Measurements from ENCODE around the gene NME4.

The NME4 gene

DNA sequence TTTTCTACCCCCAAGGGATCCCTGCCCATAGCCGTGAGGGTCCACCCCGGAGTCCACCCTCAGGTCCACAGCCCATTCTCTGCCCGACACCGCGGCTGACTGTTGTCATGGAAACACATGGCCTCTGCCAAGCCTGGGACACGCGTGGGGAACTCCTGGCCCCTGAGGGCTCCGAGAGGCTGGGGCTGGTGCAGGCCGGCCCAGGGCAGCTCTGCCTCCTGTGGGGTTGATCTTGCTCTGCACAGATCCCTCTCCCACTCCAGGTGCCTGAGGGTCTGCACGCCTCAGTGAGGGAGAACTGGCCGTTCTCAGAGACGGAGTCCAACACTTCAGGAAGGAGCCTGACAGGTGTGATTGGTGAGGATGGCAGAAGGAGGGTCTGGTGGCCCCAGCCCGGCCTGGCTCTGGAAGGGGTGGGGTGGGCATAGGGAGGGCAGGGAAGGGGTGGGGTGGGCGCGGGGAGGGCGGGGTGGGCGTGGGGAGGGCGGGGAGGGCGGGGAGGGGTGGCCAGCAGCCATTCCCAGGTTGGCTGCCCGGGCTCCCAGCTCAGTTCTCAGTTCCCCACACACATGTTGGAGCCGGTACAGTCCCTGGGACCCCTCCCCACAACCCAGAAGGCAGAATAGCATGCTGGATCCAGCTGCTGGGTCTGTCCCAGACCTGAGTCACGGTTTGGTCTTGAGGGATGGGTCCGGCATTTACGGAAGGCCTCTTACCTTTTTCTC is 33.1 kb upstream of the NME4 start:
- DNase-seq (ENCODE audit: low spot score), result no peak

DNA sequence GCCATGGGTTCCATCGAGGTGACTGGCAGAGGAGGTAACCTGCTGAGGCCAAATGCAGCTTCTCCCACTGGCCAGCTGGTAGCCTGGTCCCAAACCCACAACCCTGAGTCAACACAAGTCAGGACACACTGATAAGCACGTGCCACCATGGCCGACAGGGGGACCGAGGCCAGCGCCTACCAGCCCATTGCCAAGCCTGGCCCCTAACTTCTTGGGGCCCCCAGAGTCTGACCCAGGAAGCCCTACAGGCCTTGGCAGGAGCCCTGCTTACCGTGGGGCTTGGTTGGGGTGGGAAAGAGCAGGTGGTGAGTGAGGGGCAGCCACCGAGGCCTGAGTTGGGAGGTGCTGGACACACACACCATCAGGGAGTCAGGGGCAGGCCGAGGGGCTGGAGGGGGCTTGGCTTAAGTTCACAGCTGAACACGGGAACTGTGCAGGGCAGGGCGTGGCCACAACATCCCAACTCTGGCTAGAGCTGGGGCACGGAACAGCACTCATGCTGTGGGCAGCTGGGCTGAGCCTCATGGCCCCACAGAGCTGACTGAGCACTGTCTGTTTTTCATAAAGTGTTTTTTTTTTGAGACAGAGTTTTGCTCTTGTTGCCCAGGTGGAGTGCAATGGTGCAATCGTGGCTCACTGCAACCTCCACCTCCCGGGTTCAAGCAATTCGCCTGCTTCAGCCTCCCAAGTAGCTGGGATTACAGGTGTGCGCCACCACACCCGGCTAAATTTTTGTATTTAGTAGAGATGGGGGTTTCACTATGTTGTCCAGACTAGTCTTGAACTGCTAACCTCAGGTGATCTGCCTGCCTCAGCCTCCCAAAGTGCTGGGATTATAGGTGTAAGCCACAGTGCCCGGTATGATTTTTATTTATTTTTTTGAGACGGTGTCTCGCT is 32.2 kb upstream of the NME4 start:
- DNase-seq (ENCODE audit: low spot score), result no peak

GRCh38 chr16:366476-366875 is 30.5 kb upstream of the NME4 start:
- DNase-seq (ENCODE audit: low spot score), result no peak

DNA sequence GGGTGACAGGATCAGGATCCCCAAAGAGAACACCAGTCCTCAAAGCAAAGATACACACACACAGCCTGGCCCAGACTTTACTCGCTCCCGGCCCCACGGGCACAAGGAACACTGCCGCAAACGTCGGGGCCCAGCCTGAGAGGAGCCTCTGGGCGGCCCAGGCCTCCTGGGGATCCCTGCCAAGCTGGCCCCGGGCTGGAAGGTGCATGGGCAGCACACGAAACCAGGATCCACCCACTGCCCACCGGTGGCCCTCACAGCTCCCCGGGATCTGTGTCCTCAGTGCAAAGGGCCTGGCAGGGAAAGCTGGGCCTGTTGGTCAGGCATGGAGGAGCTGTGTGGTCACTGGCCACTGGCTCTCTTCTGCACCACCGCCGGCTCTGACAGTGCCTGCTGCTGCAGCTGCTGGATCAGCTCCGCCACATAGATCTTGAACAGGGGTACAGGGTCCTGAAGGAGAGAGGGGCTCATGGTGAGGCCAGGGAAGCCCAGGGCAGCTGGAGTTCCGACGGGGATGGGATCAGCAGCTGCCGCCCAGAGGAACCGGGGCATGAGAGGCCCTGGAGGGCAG is 29.6 kb upstream of the NME4 start:
- DNase-seq (ENCODE audit: low spot score), result no peak

GRCh38 chr16:368388-369158 is 28.4 kb upstream of the NME4 start:
- no peak for DNase-seq (ENCODE audit: low spot score)

GRCh38 chr16:369275-369865 is 27.6 kb upstream of the NME4 start:
- no peak for DNase-seq (ENCODE audit: low spot score)

GRCh38 chr16:369866-370436 is 27.0 kb upstream of the NME4 start:
- no peak for DNase-seq (ENCODE audit: low spot score)

DNA sequence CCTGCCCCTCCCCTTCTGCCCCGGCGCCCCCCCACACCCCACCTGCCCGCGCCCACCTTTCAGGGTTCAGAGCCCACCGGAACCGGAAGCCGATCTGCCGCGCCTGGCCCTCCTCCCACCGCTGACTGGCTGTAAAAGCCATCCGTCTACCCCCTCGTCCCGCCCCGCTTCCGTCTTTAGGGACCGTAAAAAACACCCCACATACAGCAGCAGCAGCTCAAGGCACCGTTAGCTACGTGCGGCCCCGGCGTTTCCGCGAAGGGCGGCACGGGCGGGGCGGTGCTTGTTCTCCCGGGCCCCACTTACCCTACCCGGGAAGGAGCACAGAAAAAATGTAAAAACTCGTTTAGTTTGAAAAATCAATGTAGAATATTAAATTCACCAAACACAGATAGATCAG is 26.6 kb upstream of the NME4 start, which contains the start of gene MRPL28:
Gene MRPL28 (minus strand): TSS at position 96 of the 400 bp plus-strand sequence. CDS start 320 bp downstream, outside the sequence.
- DNase-seq (ENCODE audit: low spot score), result peak; percentile 96

DNA sequence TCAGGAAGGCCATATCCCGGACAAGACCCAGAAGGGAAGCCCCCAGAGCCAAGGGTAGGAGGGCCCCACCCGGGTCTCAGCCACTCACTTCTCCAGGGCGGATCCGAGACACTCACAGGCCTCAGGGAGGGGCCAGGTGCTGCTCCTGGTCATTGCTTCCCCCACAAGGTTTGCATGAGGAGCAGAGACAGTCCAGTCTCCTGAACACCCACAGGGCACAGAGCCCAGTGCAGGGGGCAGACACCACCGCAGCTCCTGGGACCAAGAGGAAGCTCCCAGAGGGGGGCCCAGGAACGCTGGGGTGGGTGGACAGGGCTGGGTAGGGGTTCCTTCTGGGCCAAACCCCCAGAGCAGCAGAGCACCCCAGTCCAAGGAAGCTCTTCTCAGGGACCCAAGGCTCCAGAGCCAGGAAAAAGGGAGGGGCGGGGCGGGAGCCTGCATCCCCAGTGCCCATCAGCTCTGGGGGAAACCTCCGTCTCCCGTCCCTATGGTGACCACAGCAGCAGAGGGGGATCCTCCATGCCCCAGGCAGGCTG is 26.0 kb upstream of the NME4 start:
- DNase-seq (ENCODE audit: low spot score), result no peak

- peak; percentile 46 for DNase-seq (ENCODE audit: low spot score)
Observed at GRCh38 chr16:371515-372301, 25.3 kb upstream of the NME4 start.

DNA sequence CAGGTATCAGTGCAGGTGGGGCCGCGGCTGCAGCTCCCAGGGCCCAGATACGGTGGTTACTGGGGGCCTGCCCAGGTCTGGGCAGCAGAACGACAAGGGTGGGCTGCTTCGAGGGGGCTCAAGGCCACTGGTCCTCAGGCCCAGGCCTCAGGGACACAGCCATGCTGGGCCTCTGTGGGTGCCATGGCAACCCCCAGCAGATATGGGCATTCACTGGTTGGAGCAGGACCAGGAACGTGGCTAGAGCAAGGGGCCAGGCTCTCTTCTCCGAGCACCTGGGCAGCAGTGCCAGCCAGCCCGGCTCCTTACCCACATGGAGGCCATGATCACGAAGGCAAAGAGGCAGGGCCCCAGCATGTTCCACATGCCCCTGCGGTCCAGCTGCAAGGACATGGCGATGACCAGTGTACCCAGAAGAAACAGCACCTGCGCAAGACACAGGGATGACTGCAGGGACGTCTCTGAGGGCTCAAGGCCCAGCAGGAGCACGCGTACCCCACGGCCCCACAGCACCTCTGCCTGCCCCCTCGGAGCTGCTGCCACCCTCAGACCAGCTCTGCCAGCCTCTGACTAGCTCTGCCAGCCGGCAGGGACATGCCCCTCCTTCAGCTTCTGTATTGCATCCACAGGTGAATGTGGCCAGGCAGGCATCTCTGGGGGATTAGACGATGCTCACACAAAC is 24.6 kb upstream of the NME4 start:
- DNase-seq (ENCODE audit: low spot score), result no peak

DNA sequence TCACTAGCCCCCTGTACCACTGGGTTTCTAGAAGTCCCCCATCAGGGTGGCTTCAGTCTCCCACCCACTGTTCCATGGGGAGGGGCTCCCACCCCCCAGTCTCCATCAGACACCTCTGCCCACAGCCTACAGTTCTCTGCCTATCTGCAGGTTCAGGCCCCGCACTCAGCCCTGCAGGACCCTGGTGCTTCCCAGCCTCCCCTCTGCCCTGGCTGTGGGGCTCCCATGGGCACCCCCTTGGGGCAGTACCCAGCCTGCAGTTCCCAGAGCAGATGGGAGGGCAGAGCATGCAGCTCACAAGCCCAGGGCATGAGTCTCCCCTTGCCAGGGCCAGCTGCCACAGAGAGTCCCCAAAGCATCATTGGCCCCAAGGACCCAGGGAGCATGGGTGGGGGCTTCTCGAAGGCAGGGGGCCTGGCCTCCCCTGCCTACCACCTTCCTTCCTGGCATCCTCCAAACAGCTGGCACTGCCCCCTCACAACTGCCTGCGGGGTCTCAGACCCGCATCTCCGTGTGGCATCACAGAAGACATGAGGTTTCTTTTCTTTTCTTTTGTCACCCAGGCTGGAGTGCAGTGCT is 23.9 kb upstream of the NME4 start:
- DNase-seq (ENCODE audit: low spot score), result no peak

DNA sequence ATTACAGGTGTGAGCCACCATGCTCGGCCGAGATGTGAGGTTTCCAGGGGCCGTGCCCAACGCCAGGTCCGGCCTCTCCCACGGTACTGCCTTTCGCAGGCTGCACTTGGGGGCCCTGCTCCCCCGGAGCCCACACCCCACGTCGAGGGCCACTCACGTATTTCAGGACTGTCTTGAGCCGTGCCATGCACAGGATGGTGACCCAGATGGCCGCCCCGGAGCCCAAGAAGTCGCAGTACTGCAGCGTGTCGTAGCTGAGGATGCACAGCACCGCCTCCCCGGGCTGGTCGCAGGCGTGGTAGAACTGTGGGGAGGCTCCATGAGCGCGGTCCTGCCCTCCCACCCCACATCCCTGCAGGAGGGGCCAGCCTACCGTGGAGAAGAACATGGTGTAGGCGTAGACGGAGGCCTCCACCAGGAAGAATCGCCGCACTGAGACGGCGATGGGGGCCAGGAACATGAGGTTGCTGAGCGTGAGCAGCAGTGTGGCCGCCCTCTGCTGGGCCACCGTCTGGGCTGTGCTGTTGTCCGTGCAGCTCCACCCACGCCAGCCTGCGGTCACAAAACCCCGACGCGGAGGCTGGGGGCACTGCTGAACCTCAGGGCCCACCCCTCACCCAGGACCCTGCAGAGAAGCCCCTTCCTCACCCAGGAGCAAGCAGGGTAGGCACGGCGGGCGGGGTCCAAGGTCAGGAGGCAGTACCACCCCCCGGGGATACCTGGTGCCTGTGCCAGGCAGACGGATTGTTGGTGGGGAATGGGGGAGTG is 23.0 kb upstream of the NME4 start:
- no peak for DNase-seq (ENCODE audit: low spot score)

DNA sequence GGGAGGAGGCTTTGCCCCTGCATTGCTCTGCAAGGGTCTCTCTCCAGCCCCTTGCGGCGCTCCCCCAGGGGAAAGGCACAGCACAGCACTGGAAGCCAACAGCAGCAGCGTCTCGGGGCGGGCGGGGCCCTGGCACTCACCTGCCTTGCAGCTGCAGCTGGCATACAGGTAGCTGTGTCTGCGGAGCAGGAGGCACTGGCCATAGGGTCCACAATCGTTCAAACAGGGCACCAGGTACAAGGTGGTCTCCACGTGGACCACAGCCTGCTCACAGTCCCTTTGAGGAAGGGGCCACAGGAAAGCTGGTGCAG is 22.4 kb upstream of the NME4 start:
- DNase-seq (ENCODE audit: low spot score), result no peak

GRCh38 chr16:375212-375611 is 21.8 kb upstream of the NME4 start:
- DNase-seq (ENCODE audit: low spot score), result no peak

GRCh38 chr16:375927-376816 is 20.8 kb upstream of the NME4 start:
- DNase-seq (ENCODE audit: low spot score), result no peak

DNA sequence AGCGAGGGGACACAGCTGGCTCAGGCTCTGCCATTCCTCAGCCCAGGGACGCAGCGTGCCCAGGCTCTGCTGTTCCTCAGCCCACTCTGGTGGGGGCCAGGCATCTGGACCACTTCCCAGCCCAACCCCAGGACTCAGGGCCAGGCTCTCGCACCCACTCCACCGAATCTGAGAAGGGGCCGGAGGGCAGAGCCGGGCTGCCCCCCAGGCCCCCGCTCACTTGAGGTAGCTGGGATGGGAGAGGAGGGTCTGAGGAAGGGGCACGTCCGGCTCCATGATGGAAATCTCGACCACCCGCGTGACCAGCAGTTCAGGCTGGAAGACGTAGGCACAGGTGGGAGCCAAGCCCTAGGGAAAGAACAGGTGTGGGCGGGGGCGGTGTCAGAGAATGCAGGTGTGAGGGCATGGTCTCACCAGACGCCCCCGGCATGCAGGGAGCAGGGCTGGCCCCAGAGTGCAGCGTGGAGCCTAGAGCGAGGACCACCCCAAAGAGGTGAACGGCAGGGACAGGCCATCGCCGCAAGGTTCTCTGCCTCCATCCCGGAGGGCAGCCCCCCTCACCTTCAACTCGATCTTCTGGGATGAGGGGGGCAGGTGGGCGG is 20.1 kb upstream of the NME4 start:
- DNase-seq (ENCODE audit: low spot score), result no peak

Data from NAMALWA (cell line).